ENCODE measurements around the gene TBC1D1.

TBC1D1 gene

GRCh38 chr4:37960679-37961450, 70.0 kb downstream of the TBC1D1 start:
- Histone ChIP-seq H3K4me3 (ENCODE audit: low read depth, low read length) (no peak overlapping the region), H3K4me1 (ENCODE audit: control insufficient read depth, insufficient read depth, low read length) (no peaks in the 10 kb centered on the region), H3K36me3 (ENCODE audit: control insufficient read depth in 2 of 2, insufficient read depth in 1 of 2, low read length in 2 of 2) (no peaks in the 10 kb centered on the region), H3K27ac (ENCODE audit: extremely low read depth, low read depth, low read length) (no peak overlapping the region), H3K9me3 (ENCODE audit: control insufficient read depth, insufficient read depth, low read depth, low read length) (no peaks in the 10 kb centered on the region)
- CTCF ChIA-PET, result interaction anchor here (1.0 kb wide), 1 partner anchor 10 kb away, joined by 5 read pairs; no protein-coding TSS in a partner anchor
- TF ChIP-seq ZFP3 (tag by site-specific recombination; IDR thresholded peaks at IDR 0.05; ENCODE audit: low read depth), result no peak
- no peak for TF ChIP-seq IKZF3 (tag by site-specific recombination; IDR thresholded peaks at IDR 0.05)
- TF ChIP-seq GLIS2 (tag by site-specific recombination; IDR thresholded peaks at IDR 0.05), result no peak
- TF ChIP-seq ZBTB48 (tag by site-specific recombination; IDR thresholded peaks at IDR 0.05), result no peak
- no peak for TF ChIP-seq ZNF146 (tag by site-specific recombination; IDR thresholded peaks at IDR 0.05)
- TF ChIP-seq ZNF777 (tag by site-specific recombination; IDR thresholded peaks at IDR 0.05; ENCODE audit: borderline replicate concordance), result no peak
- no peak for TF ChIP-seq ZNF121 (tag by site-specific recombination; IDR thresholded peaks at IDR 0.05)
- TF ChIP-seq ZNF473 (tag by site-specific recombination; IDR thresholded peaks at IDR 0.05), result no peak
- TF ChIP-seq ZNF391 (tag by site-specific recombination; IDR thresholded peaks at IDR 0.05; ENCODE audit: borderline replicate concordance, low read depth), result no peak
- no peak for TF ChIP-seq ZNF302 (tag by site-specific recombination; IDR thresholded peaks at IDR 0.05; ENCODE audit: low read depth)
- no peak for TF ChIP-seq KLF10 (tag by site-specific recombination; IDR thresholded peaks at IDR 0.05)
- no peak for TF ChIP-seq ZNF175 (tag by site-specific recombination; IDR thresholded peaks at IDR 0.05)
- no peak for TF ChIP-seq ZSCAN30 (tag by site-specific recombination; IDR thresholded peaks at IDR 0.05)
- no peak for TF ChIP-seq ZNF350 (tag by site-specific recombination; IDR thresholded peaks at IDR 0.05)
- TF ChIP-seq, protein P1, sequence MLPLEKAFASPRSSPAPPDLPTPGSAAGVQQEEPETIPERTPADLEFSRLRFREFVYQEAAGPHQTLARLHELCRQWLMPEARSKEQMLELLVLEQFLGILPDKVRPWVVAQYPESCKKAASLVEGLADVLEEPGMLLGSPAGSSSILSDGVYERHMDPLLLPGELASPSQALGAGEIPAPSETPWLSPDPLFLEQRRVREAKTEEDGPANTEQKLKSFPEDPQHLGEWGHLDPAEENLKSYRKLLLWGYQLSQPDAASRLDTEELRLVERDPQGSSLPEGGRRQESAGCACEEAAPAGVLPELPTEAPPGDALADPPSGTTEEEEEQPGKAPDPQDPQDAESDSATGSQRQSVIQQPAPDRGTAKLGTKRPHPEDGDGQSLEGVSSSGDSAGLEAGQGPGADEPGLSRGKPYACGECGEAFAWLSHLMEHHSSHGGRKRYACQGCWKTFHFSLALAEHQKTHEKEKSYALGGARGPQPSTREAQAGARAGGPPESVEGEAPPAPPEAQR (tag by site-specific recombination; IDR thresholded peaks at IDR 0.05), result no peak
- TF ChIP-seq KLF8 (tag by site-specific recombination; IDR thresholded peaks at IDR 0.05), result no peak
- no peak for TF ChIP-seq PRDM2 (tag by site-specific recombination; IDR thresholded peaks at IDR 0.05; ENCODE audit: borderline replicate concordance)
- POLR2A ChIA-PET, result interaction anchor here (0.5 kb wide), 1 partner anchor 254 kb away, joined by 4 read pairs; no protein-coding TSS in a partner anchor

DNA sequence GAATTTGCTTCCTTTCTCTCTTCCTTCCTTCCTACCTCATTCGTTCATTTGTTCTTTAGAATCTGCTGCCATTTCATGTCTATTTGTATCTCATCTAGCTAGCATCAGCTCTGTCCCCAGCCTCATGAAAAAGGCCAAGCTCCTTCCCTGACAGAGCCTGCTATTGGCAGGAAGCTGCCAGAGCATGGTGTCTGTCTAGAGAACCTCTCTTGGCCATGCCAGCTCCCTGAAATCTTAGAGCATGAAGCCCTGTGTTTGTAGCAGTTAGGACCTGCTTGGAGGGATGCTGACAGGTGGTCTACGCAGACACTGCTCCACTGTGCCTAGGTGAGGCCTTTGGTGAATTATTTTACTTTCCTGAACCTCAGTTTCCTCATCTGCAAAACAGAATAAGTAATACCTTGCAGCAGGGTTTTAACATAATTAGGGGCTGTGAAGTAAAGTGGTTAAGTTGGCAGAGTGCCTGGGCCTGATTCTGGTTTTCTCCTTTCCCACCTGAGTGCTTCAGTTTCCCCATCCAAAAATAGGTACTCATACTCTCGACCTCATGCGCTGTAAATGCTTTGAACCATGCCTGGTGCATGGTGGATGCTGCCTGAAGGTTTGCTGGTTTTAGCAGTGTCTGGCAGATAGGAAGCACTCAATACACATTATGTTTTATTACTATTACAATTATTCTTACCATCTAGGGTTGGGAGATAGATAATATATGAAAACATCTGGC, 74.0 kb downstream of the TBC1D1 start:
- no peaks in the 10 kb centered on the region for H3K9me3 ChIP-seq (ENCODE audit: control insufficient read depth, insufficient read depth, low read depth, low read length)
- TF ChIP-seq ZNF266 (tag by site-specific recombination; IDR thresholded peaks at IDR 0.05; ENCODE audit: low read depth) (no peak), ZBTB17 (tag by site-specific recombination; IDR thresholded peaks at IDR 0.05) (0 out of 2 replicates have a peak, but pooled peaks have one; percentile 23)
- no peaks in the 10 kb centered on the region for H3K36me3 ChIP-seq (ENCODE audit: control insufficient read depth in 2 of 2, insufficient read depth in 1 of 2, low read length in 2 of 2)
- H3K4me3 ChIP-seq (ENCODE audit: low read depth, low read length), result no peak overlapping the region
- ChIA-PET POLR2A (no interaction called here), CTCF (no interaction called here)
- 0 out of 2 replicates have a peak, but pooled peaks cover 3% of the 10 kb centered on the region for H3K4me1 ChIP-seq (ENCODE audit: control insufficient read depth, insufficient read depth, low read length)
- no peak overlapping the region for H3K27ac ChIP-seq (ENCODE audit: extremely low read depth, low read depth, low read length)
